HFFc6 (cell line): ENCODE data around the gene TRIM56. TPM values are rescaled to one million over a fixed set of nuclear protein-coding genes. Genes with fewer than 3 reads are reported as not detected.

Experiments
- DNase-seq: peaks from one replicate; pipeline ENCODE4 v3.0.0-alpha.2; 2018
- H3K27ac Mint-ChIP-seq: 2 replicates; pipeline ENCODE4 v1.8.0; 2020; ENCODE audit warnings: mild to moderate bottlenecking, mixed read lengths
- H3K27me3 Mint-ChIP-seq: 2 replicates; pipeline ENCODE4 v1.8.0; 2021; ENCODE audit warnings: mild to moderate bottlenecking, moderate library complexity, mixed read lengths; ENCODE audit not compliant: insufficient read depth
- H3K36me3 Mint-ChIP-seq: 2 replicates; pipeline ENCODE4 v1.8.0; 2021; ENCODE audit warnings: low read depth, mixed read lengths
- H3K4me1 Mint-ChIP-seq: 2 replicates; pipeline ENCODE4 v1.8.0; 2020; ENCODE audit warnings: low read depth, mixed read lengths
- H3K4me3 Mint-ChIP-seq: 2 replicates; pipeline ENCODE4 v1.8.0; 2020; ENCODE audit warnings: mild to moderate bottlenecking, moderate library complexity, mixed read lengths
- H3K9me3 Mint-ChIP-seq: 2 replicates; pipeline ENCODE4 v1.8.0; 2020; ENCODE audit warnings: mild to moderate bottlenecking, mixed read lengths
- CTCF ChIP-seq: fragments of 200-600 bp; sonication (generic); IDR thresholded peaks from 2 replicates; pipeline ENCODE4 v1.5.0; 2021; ENCODE audit warnings: antibody characterized with exemption, mild to moderate bottlenecking
- total RNA-seq, 6 experiments: library from RNA; stranded (reverse); fragmentation: NEBNext Ultra II Directional; extraction: Animal tissue kit (Norgen Biotek cat#: 25700); gene quantifications; 2 replicates in 1 of 6; 3 replicates in 5 of 6; pipeline ENCODE4 v1.2.3, GENCODE V29; 2021

Gene TRIM56
- total RNA-seq, 6 experiments from 2014 or later: 17.8 to 20.6 (median 19.4) TPM

GRCh38 chr7:101127460-101128039, 42.3 kb downstream of the TRIM56 start:
- peak overlapping the region; percentile 98 for H3K27ac Mint-ChIP-seq
- H3K36me3 Mint-ChIP-seq: peaks cover 55% of the 10 kb centered on the region
- H3K9me3 Mint-ChIP-seq: peaks cover 48% of the 10 kb centered on the region
- H3K4me1 Mint-ChIP-seq: peaks cover 89% of the 10 kb centered on the region
- H3K27me3 Mint-ChIP-seq: peaks cover 60% of the 10 kb centered on the region
- TF ChIP-seq CTCF: no peak
- peak overlapping the region; percentile 98 for H3K4me3 Mint-ChIP-seq
- DNase-seq: no peak

GRCh38 chr7:101128040-101128834, 43.0 kb downstream of the TRIM56 start:
- peaks cover 55% of the 10 kb centered on the region for H3K9me3 Mint-ChIP-seq
- H3K27ac Mint-ChIP-seq: peak overlapping the region; percentile 98
- H3K4me1 Mint-ChIP-seq: peaks cover 89% of the 10 kb centered on the region
- DNase-seq: peak; percentile 64
- peaks cover 66% of the 10 kb centered on the region for H3K27me3 Mint-ChIP-seq
- peaks cover 60% of the 10 kb centered on the region for H3K36me3 Mint-ChIP-seq
- no peak for TF ChIP-seq CTCF
- peak overlapping the region; percentile 98 for H3K4me3 Mint-ChIP-seq

- H3K27ac Mint-ChIP-seq: peak overlapping the region; percentile 98
- peaks cover 91% of the 10 kb centered on the region for H3K4me1 Mint-ChIP-seq
- peaks cover 69% of the 10 kb centered on the region for H3K9me3 Mint-ChIP-seq
- DNase-seq: peak; percentile 58
- peaks cover 74% of the 10 kb centered on the region for H3K36me3 Mint-ChIP-seq
- TF ChIP-seq CTCF: no peak
- peaks cover 81% of the 10 kb centered on the region for H3K27me3 Mint-ChIP-seq
- peak overlapping the region; percentile 98 for H3K4me3 Mint-ChIP-seq
These were observed 44.4 kb downstream of the TRIM56 start for GRCh38 chr7:101129603-101130117.

- Mint-ChIP-seq H3K4me3 (peak overlapping the region; percentile 98), H3K27me3 (peaks cover 98% of the 10 kb centered on the region), H3K4me1 (peaks cover 95% of the 10 kb centered on the region), H3K36me3 (peaks cover 87% of the 10 kb centered on the region), H3K9me3 (peaks cover 90% of the 10 kb centered on the region), H3K27ac (peak overlapping the region; percentile 98)
- peak; percentile 40 for DNase-seq
These were observed 47.6 kb downstream of the TRIM56 start for GRCh38 chr7:101132626-101133600.

GRCh38 chr7:101133621-101134398, 48.5 kb downstream of the TRIM56 start:
- Mint-ChIP-seq H3K36me3 (peaks cover 85% of the 10 kb centered on the region), H3K27ac (peak overlapping the region; percentile 98)

More at GRCh38 chr7:101133621-101134398, 48.5 kb downstream of the TRIM56 start:
- peaks cover 97% of the 10 kb centered on the region for H3K27me3 Mint-ChIP-seq
- H3K4me3 Mint-ChIP-seq: peak overlapping the region; percentile 98
- H3K4me1 Mint-ChIP-seq: peaks cover 95% of the 10 kb centered on the region
- DNase-seq: peak; percentile 48
- TF ChIP-seq CTCF: no peak
- H3K9me3 Mint-ChIP-seq: peaks cover 94% of the 10 kb centered on the region
